GM23338 (cell line): Measurements from ENCODE around the gene AGBL4. TPM values are rescaled to one million over a fixed set of nuclear protein-coding genes. Genes with fewer than 3 reads are reported as not detected.
A peak's percentile ranks its signal among the peaks of the same experiment; 100 is the strongest.

Source experiments
- ATAC-seq: fragments of 200-7000 bp; cut with Tn5 transposase; 3 replicates; pipeline ENCODE4 v1.9.1; 2020
- DNase-seq: peaks from one replicate; pipeline ENCODE4 v3.0.0-alpha.2; 2015; ENCODE audit warnings: low spot score
- H2AFZ ChIP-seq: fragments of 200-600 bp; sonication (generic); 2 replicates; pipeline ENCODE4 v1.8.0; 2016; ENCODE audit warnings: antibody characterized with exemption, mild to moderate bottlenecking, moderate library complexity
- H3F3A ChIP-seq: fragments of 200-600 bp; sonication (generic); replicated peaks from 2 replicates; pipeline ENCODE4 v1.8.0; 2017; ENCODE audit warnings: antibody characterized with exemption, mixed run types, low read depth
- H3K27ac ChIP-seq: fragments of 200-600 bp; sonication (generic); 2 replicates; pipeline ENCODE4 v1.6.1; 2016; ENCODE audit warnings: low read depth
- H3K27me3 ChIP-seq: fragments of 200-600 bp; sonication (generic); 2 replicates; pipeline ENCODE4 v1.8.0; 2016; ENCODE audit warnings: mild to moderate bottlenecking, mixed run types, moderate library complexity; ENCODE audit not compliant: insufficient read depth
- H3K36me3 ChIP-seq: fragments of 200-600 bp; sonication (generic); 2 replicates; pipeline ENCODE4 v1.8.0; 2016; ENCODE audit warnings: mild to moderate bottlenecking; ENCODE audit not compliant: insufficient read depth
- H3K4me1 ChIP-seq: fragments of 200-600 bp; sonication (generic); 2 replicates; pipeline ENCODE4 v1.8.0; 2016; ENCODE audit warnings: mild to moderate bottlenecking, moderate library complexity; ENCODE audit not compliant: insufficient read depth
- H3K4me2 ChIP-seq: fragments of 200-600 bp; sonication (generic); 2 replicates; pipeline ENCODE4 v1.7.1; 2017; ENCODE audit warnings: mixed run types
- H3K4me3 ChIP-seq: fragments of 200-600 bp; sonication (generic); 2 replicates; pipeline ENCODE4 v1.6.1; 2016; ENCODE audit warnings: mixed run types
- H3K79me2 ChIP-seq: fragments of 200-600 bp; sonication (generic); replicated peaks from 2 replicates; pipeline ENCODE4 v1.8.0; 2017; ENCODE audit warnings: mild to moderate bottlenecking; ENCODE audit not compliant: insufficient read depth
- H3K9me2 ChIP-seq: fragments of 200-600 bp; sonication (generic); 2 replicates; pipeline ENCODE4 v1.8.0; 2017; ENCODE audit not compliant: insufficient read depth
- H4K20me1 ChIP-seq: fragments of 200-600 bp; sonication (generic); replicated peaks from 2 replicates; pipeline ENCODE4 v1.8.0; 2017; ENCODE audit warnings: mild to moderate bottlenecking; ENCODE audit not compliant: insufficient read depth
- H3K27ac Mint-ChIP-seq: 2 replicates; pipeline ENCODE4 v1.8.0; 2020; ENCODE audit warnings: inconsistent platforms, mild to moderate bottlenecking, moderate library complexity, mixed read lengths
- H3K27me3 Mint-ChIP-seq: 3 replicates; pipeline ENCODE4 v1.8.0; 2022; ENCODE audit warnings: low read depth, mild to moderate bottlenecking, moderate library complexity, mixed read lengths, inconsistent platforms; ENCODE audit not compliant: insufficient read depth, poor library complexity
- H3K36me3 Mint-ChIP-seq: 3 replicates; pipeline ENCODE4 v1.8.0; 2021; ENCODE audit warnings: low read depth, mild to moderate bottlenecking, inconsistent platforms, moderate library complexity, mixed read lengths
- H3K4me1 Mint-ChIP-seq: 3 replicates; pipeline ENCODE4 v1.8.0; 2020; ENCODE audit warnings: mild to moderate bottlenecking, inconsistent platforms, mixed read lengths
- H3K4me3 Mint-ChIP-seq: 3 replicates; pipeline ENCODE4 v1.8.0; 2021; ENCODE audit warnings: moderate library complexity, mild to moderate bottlenecking, inconsistent platforms, mixed read lengths
- H3K9me3 Mint-ChIP-seq: 3 replicates; pipeline ENCODE4 v1.8.0; 2020; ENCODE audit warnings: moderate library complexity, mild to moderate bottlenecking, inconsistent platforms, mixed read lengths
- EZH2 ChIP-seq: fragments of 200-600 bp; sonication (generic); IDR thresholded peaks from one replicate; pipeline ENCODE4 v1.8.0; 2017; ENCODE audit warnings: antibody characterized with exemption, mild to moderate bottlenecking, low read depth; ENCODE audit not compliant: unreplicated experiment
- JUNB ChIP-seq: IDR thresholded peaks from one replicate; pipeline ENCODE4 v1.6.1; 2016; ENCODE audit warnings: antibody characterized with exemption; ENCODE audit not compliant: unreplicated experiment
- NANOG ChIP-seq: IDR thresholded peaks from 2 replicates; pipeline ENCODE4 v1.6.1; 2016; ENCODE audit warnings: antibody characterized with exemption, borderline replicate concordance
- STAT1 ChIP-seq: IDR thresholded peaks from one replicate; pipeline ENCODE4 v1.6.1; 2016; ENCODE audit warnings: antibody characterized with exemption; ENCODE audit not compliant: unreplicated experiment
- ZNF331 ChIP-seq: fragments of 250-450 bp; sonication (Bioruptor Pico); IDR thresholded peaks from 2 replicates; pipeline ENCODE4 v1.5.0; 2020; ENCODE audit warnings: low read depth, mild to moderate bottlenecking, moderate library complexity
- polyA plus RNA-seq: library from polyadenylated mRNA; unstranded; fragments of >200 nt; fragmentation: Nextera tagmentation; extraction: Ambion mirVana; gene quantifications from 2 replicates; pipeline ENCODE4 v1.2.1, GENCODE V29; 2016
- total RNA-seq: library from RNA; depleted of rRNA; stranded (reverse); fragments of >200 nt; shearing (Covaris generic); gene quantifications from 2 replicates; pipeline ENCODE4 v1.2.3, GENCODE V29; 2014
- TF ChIP-seq, protein P1 (sequence below): fragments of 250-450 bp; sonication (Bioruptor Pico); IDR thresholded peaks from 2 replicates; pipeline ENCODE4 v1.5.0; 2020; ENCODE audit warnings: mild to moderate bottlenecking, moderate library complexity
- TF ChIP-seq, protein P2 (sequence below), 2 experiments: fragments of 200-600 bp in 1 of 2; sonication (generic) in 1 of 2; conservative IDR thresholded peaks; 2 replicates each; pipeline versions ENCODE4 v1.5.1 to v1.6.1; 2016 to 2017; ENCODE audit warnings: antibody characterized with exemption in 2 of 2, low read depth in 2 of 2, mild to moderate bottlenecking in 2 of 2, moderate library complexity in 1 of 2
- TF ChIP-seq, protein P3 (sequence below): IDR thresholded peaks from one replicate; pipeline ENCODE4 v1.6.1; 2018; ENCODE audit warnings: antibody characterized with exemption; ENCODE audit not compliant: unreplicated experiment
- TF ChIP-seq, protein P4 (sequence below): IDR thresholded peaks from 2 replicates; pipeline ENCODE4 v1.6.1; 2016; ENCODE audit warnings: antibody characterized with exemption

Gene AGBL4
- total and polyA plus RNA-seq, 2 experiments from 2014 or later: 0.91 to 1.5 TPM

DNA sequence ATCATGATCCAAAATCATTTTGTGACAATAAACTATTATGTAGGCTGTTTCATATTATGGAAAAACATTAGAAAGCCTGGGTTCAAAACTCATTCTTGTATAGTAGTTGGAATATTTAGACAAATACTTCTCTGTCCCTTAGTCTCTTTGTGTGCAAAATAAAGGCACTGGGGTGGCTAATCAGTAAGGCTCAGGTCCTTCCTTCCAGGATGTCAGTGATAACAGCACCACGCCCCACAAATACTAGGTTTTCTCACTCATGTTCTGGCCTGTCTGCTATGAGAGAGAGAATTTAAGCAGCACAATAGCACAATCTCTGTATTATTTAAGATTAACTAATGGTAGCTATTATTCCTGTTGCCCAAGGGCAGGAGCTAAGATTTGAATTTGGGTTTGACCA is 788.8 kb downstream of the AGBL4 start:
- TF ChIP-seq NANOG: no peak
- TF ChIP-seq, protein P1, sequence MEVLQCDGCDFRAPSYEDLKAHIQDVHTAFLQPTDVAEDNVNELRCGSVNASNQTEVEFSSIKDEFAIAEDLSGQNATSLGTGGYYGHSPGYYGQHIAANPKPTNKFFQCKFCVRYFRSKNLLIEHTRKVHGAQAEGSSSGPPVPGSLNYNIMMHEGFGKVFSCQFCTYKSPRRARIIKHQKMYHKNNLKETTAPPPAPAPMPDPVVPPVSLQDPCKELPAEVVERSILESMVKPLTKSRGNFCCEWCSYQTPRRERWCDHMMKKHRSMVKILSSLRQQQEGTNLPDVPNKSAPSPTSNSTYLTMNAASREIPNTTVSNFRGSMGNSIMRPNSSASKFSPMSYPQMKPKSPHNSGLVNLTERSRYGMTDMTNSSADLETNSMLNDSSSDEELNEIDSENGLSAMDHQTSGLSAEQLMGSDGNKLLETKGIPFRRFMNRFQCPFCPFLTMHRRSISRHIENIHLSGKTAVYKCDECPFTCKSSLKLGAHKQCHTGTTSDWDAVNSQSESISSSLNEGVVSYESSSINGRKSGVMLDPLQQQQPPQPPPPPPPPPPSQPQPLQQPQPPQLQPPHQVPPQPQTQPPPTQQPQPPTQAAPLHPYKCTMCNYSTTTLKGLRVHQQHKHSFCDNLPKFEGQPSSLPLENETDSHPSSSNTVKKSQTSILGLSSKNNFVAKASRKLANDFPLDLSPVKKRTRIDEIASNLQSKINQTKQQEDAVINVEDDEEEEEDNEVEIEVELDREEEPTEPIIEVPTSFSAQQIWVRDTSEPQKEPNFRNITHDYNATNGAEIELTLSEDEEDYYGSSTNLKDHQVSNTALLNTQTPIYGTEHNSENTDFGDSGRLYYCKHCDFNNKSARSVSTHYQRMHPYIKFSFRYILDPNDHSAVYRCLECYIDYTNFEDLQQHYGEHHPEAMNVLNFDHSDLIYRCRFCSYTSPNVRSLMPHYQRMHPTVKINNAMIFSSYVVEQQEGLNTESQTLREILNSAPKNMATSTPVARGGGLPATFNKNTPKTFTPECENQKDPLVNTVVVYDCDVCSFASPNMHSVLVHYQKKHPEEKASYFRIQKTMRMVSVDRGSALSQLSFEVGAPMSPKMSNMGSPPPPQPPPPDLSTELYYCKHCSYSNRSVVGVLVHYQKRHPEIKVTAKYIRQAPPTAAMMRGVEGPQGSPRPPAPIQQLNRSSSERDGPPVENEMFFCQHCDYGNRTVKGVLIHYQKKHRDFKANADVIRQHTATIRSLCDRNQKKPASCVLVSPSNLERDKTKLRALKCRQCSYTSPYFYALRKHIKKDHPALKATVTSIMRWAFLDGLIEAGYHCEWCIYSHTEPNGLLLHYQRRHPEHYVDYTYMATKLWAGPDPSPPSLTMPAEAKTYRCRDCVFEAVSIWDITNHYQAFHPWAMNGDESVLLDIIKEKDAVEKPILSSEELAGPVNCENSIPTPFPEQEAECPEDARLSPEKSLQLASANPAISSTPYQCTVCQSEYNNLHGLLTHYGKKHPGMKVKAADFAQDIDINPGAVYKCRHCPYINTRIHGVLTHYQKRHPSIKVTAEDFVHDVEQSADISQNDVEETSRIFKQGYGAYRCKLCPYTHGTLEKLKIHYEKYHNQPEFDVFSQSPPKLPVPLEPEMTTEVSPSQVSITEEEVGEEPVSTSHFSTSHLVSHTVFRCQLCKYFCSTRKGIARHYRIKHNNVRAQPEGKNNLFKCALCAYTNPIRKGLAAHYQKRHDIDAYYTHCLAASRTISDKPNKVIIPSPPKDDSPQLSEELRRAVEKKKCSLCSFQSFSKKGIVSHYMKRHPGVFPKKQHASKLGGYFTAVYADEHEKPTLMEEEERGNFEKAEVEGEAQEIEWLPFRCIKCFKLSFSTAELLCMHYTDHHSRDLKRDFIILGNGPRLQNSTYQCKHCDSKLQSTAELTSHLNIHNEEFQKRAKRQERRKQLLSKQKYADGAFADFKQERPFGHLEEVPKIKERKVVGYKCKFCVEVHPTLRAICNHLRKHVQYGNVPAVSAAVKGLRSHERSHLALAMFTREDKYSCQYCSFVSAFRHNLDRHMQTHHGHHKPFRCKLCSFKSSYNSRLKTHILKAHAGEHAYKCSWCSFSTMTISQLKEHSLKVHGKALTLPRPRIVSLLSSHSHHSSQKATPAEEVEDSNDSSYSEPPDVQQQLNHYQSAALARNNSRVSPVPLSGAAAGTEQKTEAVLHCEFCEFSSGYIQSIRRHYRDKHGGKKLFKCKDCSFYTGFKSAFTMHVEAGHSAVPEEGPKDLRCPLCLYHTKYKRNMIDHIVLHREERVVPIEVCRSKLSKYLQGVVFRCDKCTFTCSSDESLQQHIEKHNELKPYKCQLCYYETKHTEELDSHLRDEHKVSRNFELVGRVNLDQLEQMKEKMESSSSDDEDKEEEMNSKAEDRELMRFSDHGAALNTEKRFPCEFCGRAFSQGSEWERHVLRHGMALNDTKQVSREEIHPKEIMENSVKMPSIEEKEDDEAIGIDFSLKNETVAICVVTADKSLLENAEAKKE (CRISPR knock-in tag): no peak
- TF ChIP-seq JUNB: no peak
- TF ChIP-seq, protein P2, sequence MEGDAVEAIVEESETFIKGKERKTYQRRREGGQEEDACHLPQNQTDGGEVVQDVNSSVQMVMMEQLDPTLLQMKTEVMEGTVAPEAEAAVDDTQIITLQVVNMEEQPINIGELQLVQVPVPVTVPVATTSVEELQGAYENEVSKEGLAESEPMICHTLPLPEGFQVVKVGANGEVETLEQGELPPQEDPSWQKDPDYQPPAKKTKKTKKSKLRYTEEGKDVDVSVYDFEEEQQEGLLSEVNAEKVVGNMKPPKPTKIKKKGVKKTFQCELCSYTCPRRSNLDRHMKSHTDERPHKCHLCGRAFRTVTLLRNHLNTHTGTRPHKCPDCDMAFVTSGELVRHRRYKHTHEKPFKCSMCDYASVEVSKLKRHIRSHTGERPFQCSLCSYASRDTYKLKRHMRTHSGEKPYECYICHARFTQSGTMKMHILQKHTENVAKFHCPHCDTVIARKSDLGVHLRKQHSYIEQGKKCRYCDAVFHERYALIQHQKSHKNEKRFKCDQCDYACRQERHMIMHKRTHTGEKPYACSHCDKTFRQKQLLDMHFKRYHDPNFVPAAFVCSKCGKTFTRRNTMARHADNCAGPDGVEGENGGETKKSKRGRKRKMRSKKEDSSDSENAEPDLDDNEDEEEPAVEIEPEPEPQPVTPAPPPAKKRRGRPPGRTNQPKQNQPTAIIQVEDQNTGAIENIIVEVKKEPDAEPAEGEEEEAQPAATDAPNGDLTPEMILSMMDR (conservative IDR thresholded peaks at IDR 0.05; ENCODE audit: low read depth in 2 of 2): no peak
- H3K27me3 ChIP-seq: no peaks in the 10 kb centered on the region
- no peak overlapping the region for H3K4me3 ChIP-seq
- no peak overlapping the region for H3K27ac ChIP-seq
- no peaks in the 10 kb centered on the region for H3K36me3 ChIP-seq
- DNase-seq: no peak
- no peak overlapping the region for H3K4me3 Mint-ChIP-seq
- no peak for ATAC-seq
- no peak overlapping the region for H3K4me2 ChIP-seq
- peaks cover 68% of the 10 kb centered on the region for H3K9me3 Mint-ChIP-seq
- H4K20me1 ChIP-seq: no peaks in the 10 kb centered on the region
- no peaks in the 10 kb centered on the region for H3K79me2 ChIP-seq
- H3K27me3 Mint-ChIP-seq: no peaks in the 10 kb centered on the region
- H3K9me2 ChIP-seq: no peaks in the 10 kb centered on the region
- H3K36me3 Mint-ChIP-seq: peaks cover 14% of the 10 kb centered on the region; the same call in 2 of the 3 replicates
- H3K4me1 Mint-ChIP-seq: no peaks in the 10 kb centered on the region
- H2AFZ ChIP-seq: no peak overlapping the region
- H3F3A ChIP-seq: no peaks in the 10 kb centered on the region
- H3K4me1 ChIP-seq: no peaks in the 10 kb centered on the region
- H3K27ac Mint-ChIP-seq: no peak overlapping the region

DNA sequence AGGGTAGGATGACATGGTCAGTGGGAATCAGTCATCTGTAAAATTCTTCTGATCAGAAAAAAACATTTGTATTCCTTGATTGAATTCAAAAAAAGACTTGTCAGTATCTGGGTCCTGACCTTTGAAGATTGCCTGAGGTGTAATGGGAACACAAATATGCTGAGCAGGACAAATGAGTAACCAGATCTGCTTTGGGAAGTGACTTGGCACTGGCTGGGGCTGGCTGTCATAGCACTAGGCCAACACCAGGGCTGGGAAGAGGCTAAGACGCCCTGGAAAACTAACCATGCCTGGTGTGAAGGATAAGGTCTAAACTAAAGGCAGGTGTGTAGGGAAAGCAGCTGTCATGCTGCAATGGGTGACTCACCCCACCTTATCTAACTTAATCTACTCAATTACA is 794.2 kb downstream of the AGBL4 start:
- Histone ChIP-seq H3K27ac (no peak overlapping the region), H3K4me1 (no peaks in the 10 kb centered on the region), H3K4me3 (no peak overlapping the region), H3K9me2 (no peaks in the 10 kb centered on the region), H3F3A (no peaks in the 10 kb centered on the region), H2AFZ (no peak overlapping the region), H3K36me3 (no peaks in the 10 kb centered on the region), H4K20me1 (no peaks in the 10 kb centered on the region), H3K4me2 (no peak overlapping the region), H3K79me2 (no peaks in the 10 kb centered on the region), H3K27me3 (no peaks in the 10 kb centered on the region)
- H3K9me3 Mint-ChIP-seq: peaks cover 22% of the 10 kb centered on the region
- DNase-seq (peak; percentile 34), ATAC-seq (peak; percentile 73)
- no peak overlapping the region for H3K27ac Mint-ChIP-seq
- H3K4me1 Mint-ChIP-seq: no peaks in the 10 kb centered on the region
- peaks cover 11% of the 10 kb centered on the region for H3K36me3 Mint-ChIP-seq
- no peak overlapping the region for H3K4me3 Mint-ChIP-seq
- H3K27me3 Mint-ChIP-seq: no peaks in the 10 kb centered on the region
- TF ChIP-seq, protein P3, sequence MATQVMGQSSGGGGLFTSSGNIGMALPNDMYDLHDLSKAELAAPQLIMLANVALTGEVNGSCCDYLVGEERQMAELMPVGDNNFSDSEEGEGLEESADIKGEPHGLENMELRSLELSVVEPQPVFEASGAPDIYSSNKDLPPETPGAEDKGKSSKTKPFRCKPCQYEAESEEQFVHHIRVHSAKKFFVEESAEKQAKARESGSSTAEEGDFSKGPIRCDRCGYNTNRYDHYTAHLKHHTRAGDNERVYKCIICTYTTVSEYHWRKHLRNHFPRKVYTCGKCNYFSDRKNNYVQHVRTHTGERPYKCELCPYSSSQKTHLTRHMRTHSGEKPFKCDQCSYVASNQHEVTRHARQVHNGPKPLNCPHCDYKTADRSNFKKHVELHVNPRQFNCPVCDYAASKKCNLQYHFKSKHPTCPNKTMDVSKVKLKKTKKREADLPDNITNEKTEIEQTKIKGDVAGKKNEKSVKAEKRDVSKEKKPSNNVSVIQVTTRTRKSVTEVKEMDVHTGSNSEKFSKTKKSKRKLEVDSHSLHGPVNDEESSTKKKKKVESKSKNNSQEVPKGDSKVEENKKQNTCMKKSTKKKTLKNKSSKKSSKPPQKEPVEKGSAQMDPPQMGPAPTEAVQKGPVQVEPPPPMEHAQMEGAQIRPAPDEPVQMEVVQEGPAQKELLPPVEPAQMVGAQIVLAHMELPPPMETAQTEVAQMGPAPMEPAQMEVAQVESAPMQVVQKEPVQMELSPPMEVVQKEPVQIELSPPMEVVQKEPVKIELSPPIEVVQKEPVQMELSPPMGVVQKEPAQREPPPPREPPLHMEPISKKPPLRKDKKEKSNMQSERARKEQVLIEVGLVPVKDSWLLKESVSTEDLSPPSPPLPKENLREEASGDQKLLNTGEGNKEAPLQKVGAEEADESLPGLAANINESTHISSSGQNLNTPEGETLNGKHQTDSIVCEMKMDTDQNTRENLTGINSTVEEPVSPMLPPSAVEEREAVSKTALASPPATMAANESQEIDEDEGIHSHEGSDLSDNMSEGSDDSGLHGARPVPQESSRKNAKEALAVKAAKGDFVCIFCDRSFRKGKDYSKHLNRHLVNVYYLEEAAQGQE: no peak
- no peak for TF ChIP-seq EZH2
- TF ChIP-seq, protein P4, sequence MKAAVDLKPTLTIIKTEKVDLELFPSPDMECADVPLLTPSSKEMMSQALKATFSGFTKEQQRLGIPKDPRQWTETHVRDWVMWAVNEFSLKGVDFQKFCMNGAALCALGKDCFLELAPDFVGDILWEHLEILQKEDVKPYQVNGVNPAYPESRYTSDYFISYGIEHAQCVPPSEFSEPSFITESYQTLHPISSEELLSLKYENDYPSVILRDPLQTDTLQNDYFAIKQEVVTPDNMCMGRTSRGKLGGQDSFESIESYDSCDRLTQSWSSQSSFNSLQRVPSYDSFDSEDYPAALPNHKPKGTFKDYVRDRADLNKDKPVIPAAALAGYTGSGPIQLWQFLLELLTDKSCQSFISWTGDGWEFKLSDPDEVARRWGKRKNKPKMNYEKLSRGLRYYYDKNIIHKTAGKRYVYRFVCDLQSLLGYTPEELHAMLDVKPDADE: no peak
- no peak for TF ChIP-seq STAT1
- no peak for TF ChIP-seq NANOG
- TF ChIP-seq ZNF331 (CRISPR knock-in tag): no peak
